NCI-H748 (cell line): ENCODE results near the gene C12orf60.

Source experiments
- DNase-seq: peaks from one replicate; lab custom pipeline; 2025; ENCODE audit not compliant: unreplicated experiment; lab: John Stamatoyannopoulos, UW

C12orf60 gene

GRCh38 chr12:14871886-14872285 is 68.4 kb downstream of the C12orf60 start:
- DNase-seq: no peak

GRCh38 chr12:14873440-14874185 is 70.1 kb downstream of the C12orf60 start:
- DNase-seq: no peak
